NT2/D1 (cell line): Measurements from ENCODE around the gene KANK3.

Experiments used
- DNase-seq: peaks from one replicate; pipeline ENCODE4 v3.0.0-alpha.2; 2011; ENCODE audit warnings: low read depth, low spot score
- H3K27me3 ChIP-seq: 2 replicates; pipeline ENCODE4 v1.6.0; 2011; ENCODE audit warnings: mild to moderate bottlenecking; ENCODE audit not compliant: insufficient read length, insufficient read depth
- H3K36me3 ChIP-seq: 2 replicates; pipeline ENCODE4 v1.6.1; 2011; ENCODE audit warnings: mild to moderate bottlenecking, low read length, mixed read lengths; ENCODE audit not compliant: insufficient read depth, insufficient read length
- H3K4me1 ChIP-seq: 2 replicates; pipeline ENCODE4 v1.5.1; 2011; ENCODE audit not compliant: insufficient read depth, insufficient read length
- H3K4me3 ChIP-seq: 2 replicates; pipeline ENCODE4 v1.5.1; 2011; ENCODE audit warnings: low read depth; ENCODE audit not compliant: insufficient read length
- H3K9ac ChIP-seq: 2 replicates; pipeline ENCODE4 v1.6.0; 2011; ENCODE audit warnings: low read depth; ENCODE audit not compliant: insufficient read length
- H3K9me3 ChIP-seq: 2 replicates; pipeline ENCODE4 v1.5.1; 2011; ENCODE audit warnings: mild to moderate bottlenecking, low read length; ENCODE audit not compliant: insufficient read depth
- SUZ12 ChIP-seq: IDR thresholded peaks from 2 replicates; pipeline ENCODE4 v1.6.1; 2011; ENCODE audit not compliant: insufficient read length, insufficient read depth; ENCODE audit errors: extremely low read depth
- YY1 ChIP-seq: IDR thresholded peaks from 2 replicates; pipeline ENCODE4 v1.6.1; 2011; ENCODE audit not compliant: insufficient read length, insufficient read depth
- ZNF274 ChIP-seq: IDR thresholded peaks from 2 replicates; pipeline ENCODE4 v1.6.1; 2011; ENCODE audit warnings: mild to moderate bottlenecking, low read depth, low read length

Gene KANK3

GRCh38 chr19:8373867-8374813, 31.1 kb upstream of the KANK3 start:
- Histone ChIP-seq H3K4me1 (peaks cover 9% of the 10 kb centered on the region), H3K36me3 (peaks cover 6% of the 10 kb centered on the region), H3K4me3 (no peak overlapping the region), H3K9me3 (peaks cover 4% of the 10 kb centered on the region; the same call in 1 of the 2 replicates), H3K27me3 (no peaks in the 10 kb centered on the region), H3K9ac (no peak overlapping the region)
- TF ChIP-seq YY1 (no peak), ZNF274 (no peak), SUZ12 (no peak)
- DNase-seq, result no peak

GRCh38 chr19:8371011-8371804, 28.1 kb upstream of the KANK3 start:
- peak overlapping the region; percentile 56 for H3K9ac ChIP-seq
- peaks cover 12% of the 10 kb centered on the region for H3K27me3 ChIP-seq
- peaks cover 18% of the 10 kb centered on the region for H3K4me1 ChIP-seq
- H3K4me3 ChIP-seq, result no peak overlapping the region
- no peaks in the 10 kb centered on the region for H3K9me3 ChIP-seq
- TF ChIP-seq SUZ12, result no peak
- no peak for TF ChIP-seq YY1
- no peak for TF ChIP-seq ZNF274
- peaks cover 6% of the 10 kb centered on the region for H3K36me3 ChIP-seq
- no peak for DNase-seq

- Histone ChIP-seq H3K36me3 (peaks cover 6% of the 10 kb centered on the region), H3K4me3 (no peak overlapping the region), H3K4me1 (peaks cover 18% of the 10 kb centered on the region), H3K9ac (peak overlapping the region; percentile 56), H3K9me3 (no peaks in the 10 kb centered on the region), H3K27me3 (peaks cover 20% of the 10 kb centered on the region)
- no peak for DNase-seq
- no peak for TF ChIP-seq SUZ12
- no peak for TF ChIP-seq YY1
- TF ChIP-seq ZNF274, result no peak
Observed at GRCh38 chr19:8370176-8371010, 27.3 kb upstream of the KANK3 start.

DNA sequence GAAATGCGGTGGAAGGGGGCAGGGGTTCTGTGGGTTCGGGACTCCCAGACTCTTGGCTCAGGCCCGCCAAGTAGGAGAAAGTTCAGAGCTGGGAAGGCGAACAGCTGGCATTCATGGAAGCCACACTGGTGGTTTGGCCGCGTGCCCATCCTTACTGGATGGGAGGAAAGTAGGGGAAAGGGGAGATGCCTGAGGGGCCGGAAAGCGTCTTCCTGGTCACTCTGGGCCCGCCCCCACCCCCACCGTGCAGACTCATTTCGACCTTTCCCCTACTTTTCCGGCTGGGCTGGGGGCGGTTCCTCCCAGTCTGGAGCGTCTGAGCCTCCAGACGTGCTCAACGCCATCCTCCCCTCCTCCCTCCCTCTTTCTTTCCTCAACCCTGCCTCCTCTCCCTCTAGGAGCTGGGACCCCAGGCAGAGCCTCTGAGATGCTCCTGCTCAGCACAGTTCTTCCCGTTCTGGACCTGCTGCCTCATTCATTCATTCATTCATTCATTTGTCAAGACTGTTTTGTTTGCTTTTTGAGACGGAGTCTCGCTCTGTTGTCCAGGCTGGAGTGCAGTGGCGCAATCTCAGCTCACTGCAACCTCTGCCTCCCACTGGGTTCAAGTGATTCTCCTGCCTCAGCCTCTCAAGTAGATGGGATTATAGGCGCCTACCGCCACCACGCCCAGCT, 24.4 kb upstream of the KANK3 start:
- TF ChIP-seq SUZ12 (no peak), ZNF274 (no peak), YY1 (no peak)
- no peak for DNase-seq
- Histone ChIP-seq H3K27me3 (peaks cover 44% of the 10 kb centered on the region), H3K9ac (peak overlapping the region; percentile 33), H3K4me1 (peaks cover 18% of the 10 kb centered on the region), H3K36me3 (no peaks in the 10 kb centered on the region), H3K4me3 (peak overlapping the region; percentile 19), H3K9me3 (no peaks in the 10 kb centered on the region)

DNA sequence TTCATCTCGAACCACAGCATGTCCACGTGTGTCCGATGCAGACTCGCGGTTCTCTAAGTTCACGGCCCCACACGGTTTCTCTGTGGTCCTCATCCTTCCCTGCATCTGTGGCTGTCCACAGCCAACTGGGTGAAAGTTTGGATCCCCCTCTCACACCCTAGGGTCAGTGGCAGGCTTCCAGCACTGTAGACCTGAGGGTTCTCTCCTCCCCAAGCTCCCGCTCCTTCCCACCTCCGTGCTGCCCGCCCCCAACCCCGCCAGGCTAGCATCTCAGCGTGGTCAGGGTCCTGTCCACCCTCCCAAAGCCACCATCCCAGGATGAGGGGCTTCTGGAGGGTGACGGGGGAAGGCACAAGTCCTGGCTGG, 23.9 kb upstream of the KANK3 start:
- DNase-seq, result no peak
- TF ChIP-seq YY1 (no peak), SUZ12 (no peak), ZNF274 (no peak)
- H3K36me3 ChIP-seq, result no peaks in the 10 kb centered on the region
- peaks cover 18% of the 10 kb centered on the region for H3K4me1 ChIP-seq
- H3K9me3 ChIP-seq, result no peaks in the 10 kb centered on the region
- peaks cover 49% of the 10 kb centered on the region for H3K27me3 ChIP-seq
- H3K9ac ChIP-seq, result peak overlapping the region; percentile 33
- H3K4me3 ChIP-seq, result peak overlapping the region; percentile 19

DNA sequence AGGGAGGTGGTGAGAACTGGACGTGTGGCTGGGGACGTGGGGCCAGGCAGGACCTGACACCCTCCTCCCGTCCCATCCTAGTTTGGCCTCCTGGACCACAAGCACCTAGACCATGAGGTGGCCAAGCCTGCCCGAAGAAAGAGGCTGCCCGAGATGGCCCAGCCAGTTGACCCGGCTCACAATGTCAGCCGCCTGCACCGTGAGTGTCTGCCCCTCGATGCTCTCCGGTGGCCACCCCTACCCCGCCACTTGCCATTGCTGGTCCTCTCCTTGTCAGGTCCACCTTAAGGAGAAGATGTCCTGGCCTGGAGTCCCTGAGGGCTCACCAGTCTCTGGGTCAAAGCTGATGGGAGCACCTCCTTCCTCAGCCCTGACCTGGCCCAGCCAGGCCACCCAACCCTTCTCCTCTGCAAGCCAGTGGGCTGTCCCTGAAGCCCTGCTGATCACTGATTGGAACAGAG, 23.1 kb upstream of the KANK3 start:
- peaks cover 52% of the 10 kb centered on the region for H3K27me3 ChIP-seq
- H3K9me3 ChIP-seq, result no peaks in the 10 kb centered on the region
- no peak overlapping the region for H3K9ac ChIP-seq
- TF ChIP-seq YY1, result no peak
- no peak for TF ChIP-seq ZNF274
- TF ChIP-seq SUZ12, result no peak
- DNase-seq, result no peak
- peaks cover 15% of the 10 kb centered on the region for H3K4me1 ChIP-seq
- H3K4me3 ChIP-seq, result no peak overlapping the region
- no peaks in the 10 kb centered on the region for H3K36me3 ChIP-seq
